Activated CD4-positive, alpha-beta T cell treated with anti-CD3 and anti-CD28 coated beads, Interleukin-2, Interleukin-6, amounts not matched to agents 100 ng/mL and 50 ng/mL, durations not matched to agents 16 hours and 8 hours (primary cell): ENCODE data around the gene DEFB119.
"Not testable (repeated sequence)": the region's sequence is repeated elsewhere in the genome, so short reads cannot be mapped to it uniquely, and the experiment has no call there.

Experiments used
- DNase-seq: peaks from one replicate; pipeline ENCODE4 v3.0.0-alpha.2; 2020

DEFB119 gene

GRCh38 chr20:31390490-31390889 lies at the start of gene DEFB119:
Gene DEFB119 (minus strand): TSS chr20:31390590. CDS start chr20:31390483, 107 bp downstream.
- DNase-seq: no peak

- DNase-seq: no peak
These were observed 40.3 kb upstream of the DEFB119 start for GRCh38 chr20:31430568-31431115.

GRCh38 chr20:31427576-31427975 lies 37.2 kb upstream of the DEFB119 start:
- not testable (repeated sequence) for DNase-seq

- not testable (repeated sequence) for DNase-seq
These were observed 36.6 kb upstream of the DEFB119 start for GRCh38 chr20:31426891-31427551.

GRCh38 chr20:31425797-31426196 lies 35.4 kb upstream of the DEFB119 start:
- no peak for DNase-seq

GRCh38 chr20:31418307-31418706 lies 27.9 kb upstream of the DEFB119 start:
- no peak for DNase-seq

GRCh38 chr20:31415653-31416052 lies 25.3 kb upstream of the DEFB119 start:
- no peak for DNase-seq

GRCh38 chr20:31414381-31414780 lies 24.0 kb upstream of the DEFB119 start:
- no peak for DNase-seq

- DNase-seq: no peak
These were observed 19.6 kb upstream of the DEFB119 start for GRCh38 chr20:31410011-31410410.

- no peak for DNase-seq
These were observed 15.7 kb upstream of the DEFB119 start, which contains the start of gene DEFB121 for GRCh38 chr20:31406115-31406514. Gene DEFB121 (minus strand): TSS chr20:31406215. CDS start chr20:31406152, 63 bp downstream.

GRCh38 chr20:31403886-31404285 lies 13.5 kb upstream of the DEFB119 start:
- no peak for DNase-seq

- DNase-seq: no peak
These were observed 4.5 kb upstream of the DEFB119 start for GRCh38 chr20:31394900-31395299.

GRCh38 chr20:31392836-31393235 lies 2.4 kb upstream of the DEFB119 start:
- no peak for DNase-seq

GRCh38 chr20:31374346-31374745 lies 16.0 kb downstream of the DEFB119 start:
- no peak for DNase-seq

- no peak for DNase-seq
These were observed 22.1 kb downstream of the DEFB119 start, which contains the start of gene DEFB118 for GRCh38 chr20:31368301-31368700. Gene DEFB118 (plus strand): TSS chr20:31368601. CDS start chr20:31368651, 50 bp downstream.

- DNase-seq: not testable (repeated sequence)
These were observed 26.1 kb downstream of the DEFB119 start for GRCh38 chr20:31364272-31364671.

- DNase-seq: no peak
These were observed 27.1 kb downstream of the DEFB119 start for GRCh38 chr20:31363295-31363694.

- no peak for DNase-seq
These were observed 34.4 kb downstream of the DEFB119 start for GRCh38 chr20:31355981-31356380.

- DNase-seq: no peak
These were observed 48.9 kb downstream of the DEFB119 start for GRCh38 chr20:31341470-31341869.

GRCh38 chr20:31330893-31331292 lies 59.5 kb downstream of the DEFB119 start:
- no peak for DNase-seq
